Gastroesophageal sphincter (tissue), 3 donors: ENCODE results near the gene LIPT1.

Source experiments
- CTCF ChIP-seq, 4 experiments: fragments of 200-600 bp in 2 of 4; fragments of 450-650 bp in 2 of 4; sonication (generic) in 1 of 4; IDR thresholded peaks; one replicate each; pipeline ENCODE4 v1.5.1; 2017 to 2019; ENCODE audit warnings: antibody characterized with exemption in 4 of 4, mild to moderate bottlenecking in 2 of 4, moderate library complexity in 2 of 4
- EP300 ChIP-seq: sonication (generic); formaldehyde crosslinking; IDR thresholded peaks from one replicate; pipeline ENCODE4 v1.6.1; 2017; ENCODE audit warnings: antibody characterized with exemption, mild to moderate bottlenecking
- POLR2A ChIP-seq, 2 donors: fragments of 450-650 bp; IDR thresholded peaks; one replicate each; pipeline ENCODE4 v1.6.1; 2017; ENCODE audit warnings: antibody characterized with exemption in 2 of 2, mild to moderate bottlenecking in 2 of 2, moderate library complexity in 1 of 2
- POLR2AphosphoS5 ChIP-seq: sonication (generic); formaldehyde crosslinking; IDR thresholded peaks from one replicate; pipeline ENCODE4 v1.6.1; 2017; ENCODE audit warnings: antibody characterized with exemption

- no peak for TF ChIP-seq CTCF (IDR thresholded peaks at IDR 0.05)
- TF ChIP-seq POLR2AphosphoS5: no peak
- TF ChIP-seq POLR2A (IDR thresholded peaks at IDR 0.05): no peak
- no peak for TF ChIP-seq EP300
Observed at GRCh38 chr2:99127981-99128380, 26.8 kb upstream of the LIPT1 start.
